Skeletal muscle satellite cell (primary cell): ENCODE results near the gene KLF15.

Experiments used
- H3K27me3 ChIP-seq: 2 replicates; pipeline ENCODE4 v1.7.0; 2013; ENCODE audit warnings: low read length; ENCODE audit not compliant: control insufficient read depth, insufficient read depth
- H3K36me3 ChIP-seq: 2 replicates; pipeline ENCODE4 v1.7.0; 2013; ENCODE audit warnings: mild to moderate bottlenecking, control low read depth, low read length; ENCODE audit not compliant: insufficient read depth
- H3K4me1 ChIP-seq: 2 replicates; pipeline ENCODE4 v1.7.0; 2013; ENCODE audit warnings: low read length; ENCODE audit not compliant: control insufficient read depth, insufficient read depth
- H3K4me2 ChIP-seq: 2 replicates; pipeline ENCODE4 v1.7.0; 2013; ENCODE audit warnings: mild to moderate bottlenecking, low read length
- H3K4me3 ChIP-seq: 2 replicates; pipeline ENCODE4 v1.7.0; 2013; ENCODE audit warnings: low read length
- H3K9ac ChIP-seq: 2 replicates; pipeline ENCODE4 v1.7.0; 2013; ENCODE audit warnings: mild to moderate bottlenecking, low read depth, low read length, moderate library complexity
- H3K9me3 ChIP-seq: replicated peaks from 2 replicates; pipeline ENCODE4 v1.7.0; 2013; ENCODE audit warnings: mild to moderate bottlenecking, control low read depth, low read length

The KLF15 gene

DNA sequence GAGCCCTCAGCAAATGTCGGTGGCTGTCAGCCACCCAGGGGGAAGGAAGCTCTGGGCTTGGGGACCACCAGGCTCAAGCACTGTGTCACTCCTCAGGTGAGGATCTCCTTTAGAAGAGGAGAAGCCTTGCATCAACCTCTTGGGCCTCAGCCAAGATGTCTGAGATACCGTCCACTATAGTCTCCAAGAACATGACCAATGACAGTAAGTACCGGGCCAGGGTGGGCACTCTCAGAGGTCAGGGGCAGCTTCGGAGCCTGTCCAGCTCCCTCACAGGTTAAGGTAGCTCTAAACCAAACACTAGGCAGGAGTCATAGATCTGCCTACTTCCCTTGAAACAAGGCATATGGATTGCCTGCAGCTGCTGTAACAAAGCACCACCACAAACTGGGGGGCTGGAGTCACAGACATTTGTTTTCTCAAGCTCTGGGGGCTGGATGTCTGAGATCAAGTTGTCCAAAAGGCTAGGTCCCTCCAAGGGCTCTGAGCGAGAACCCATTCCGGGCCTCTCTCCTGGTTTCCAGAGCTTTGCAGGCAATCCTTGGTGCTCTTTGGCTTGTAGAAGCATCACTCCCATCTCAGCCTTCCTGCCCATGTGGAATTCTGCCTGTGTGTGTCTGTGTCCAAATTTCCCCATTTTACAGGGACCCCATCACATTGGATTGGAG is 38.8 kb upstream of the KLF15 start:
- no peak overlapping the region for H3K4me3 ChIP-seq
- H3K4me2 ChIP-seq, result no peak overlapping the region
- peaks cover 57% of the 10 kb centered on the region for H3K27me3 ChIP-seq
- H3K36me3 ChIP-seq, result no peaks in the 10 kb centered on the region
- peaks cover 3% of the 10 kb centered on the region for H3K4me1 ChIP-seq
- H3K9me3 ChIP-seq, result no peaks in the 10 kb centered on the region
- no peak overlapping the region for H3K9ac ChIP-seq

DNA sequence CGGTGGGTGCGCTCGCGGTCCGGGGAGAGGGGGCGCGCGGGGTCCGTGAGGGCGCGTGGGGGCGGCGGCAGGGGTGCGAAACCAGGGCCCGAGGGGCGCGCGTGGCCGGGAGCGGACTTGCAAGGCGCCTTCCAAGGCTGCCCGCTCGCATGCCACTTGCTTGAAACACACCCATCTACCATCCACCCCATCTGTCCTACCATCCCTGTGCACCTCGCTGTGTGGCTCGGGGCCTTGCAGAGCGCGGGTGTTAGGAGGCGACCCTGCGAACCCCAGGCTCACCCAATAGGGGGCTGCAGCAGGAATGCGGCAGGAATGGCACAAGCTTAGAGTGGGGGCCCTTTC is 37.7 kb upstream of the KLF15 start:
- Histone ChIP-seq H3K36me3 (no peaks in the 10 kb centered on the region), H3K4me2 (peak overlapping the region; percentile 44), H3K27me3 (peaks cover 67% of the 10 kb centered on the region), H3K4me1 (peaks cover 3% of the 10 kb centered on the region), H3K9me3 (no peaks in the 10 kb centered on the region), H3K4me3 (no peak overlapping the region), H3K9ac (no peak overlapping the region)

DNA sequence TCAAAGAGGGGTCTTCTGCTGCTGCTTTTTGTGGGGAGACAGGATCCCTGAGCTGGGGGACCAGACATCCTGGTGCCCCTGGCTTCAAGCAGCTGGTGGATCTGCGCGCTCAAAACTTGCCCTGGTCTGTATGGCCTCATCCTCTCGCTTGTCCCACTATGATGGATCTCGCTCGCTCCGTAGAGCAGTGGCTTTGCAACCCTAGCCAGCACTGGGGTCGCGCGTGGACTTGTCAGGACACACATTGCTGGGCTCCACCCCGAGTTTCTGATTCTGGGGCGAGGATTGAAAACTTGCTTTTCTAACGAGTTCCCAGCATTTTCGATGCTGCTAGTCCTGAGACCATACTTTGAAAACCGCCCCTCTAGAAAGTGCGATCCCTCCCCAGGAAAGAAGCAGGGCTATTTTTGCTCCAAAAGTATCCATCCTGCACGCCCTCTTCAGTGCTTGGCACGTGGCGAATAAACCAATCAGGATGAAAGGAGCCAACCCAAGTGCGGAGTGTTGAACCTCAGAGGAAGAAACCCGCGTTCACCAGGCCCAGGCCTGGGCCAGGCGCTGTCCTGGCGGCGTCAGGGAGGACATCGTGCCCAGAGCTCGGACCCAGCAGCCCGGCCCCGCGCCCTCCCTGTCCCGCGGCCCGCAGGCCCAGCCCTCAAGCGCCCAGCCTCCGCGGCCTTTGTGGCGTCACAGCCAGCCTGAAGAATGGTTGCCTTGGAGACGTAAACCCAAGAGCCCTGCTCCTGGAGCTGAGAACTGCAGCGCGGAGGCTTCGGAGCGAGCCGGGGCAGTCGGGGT is 37.2 kb upstream of the KLF15 start, which contains the start of gene CFAP100:
CFAP100 (plus strand) TSS at position 731 of the 798 bp plus-strand sequence. CDS start 1,092 bp downstream, outside the sequence.
- H3K36me3 ChIP-seq, result no peaks in the 10 kb centered on the region
- peak within 1 kb of the TSS; percentile 44 for H3K4me2 ChIP-seq
- H3K4me3 ChIP-seq, result no peak within 1 kb of the TSS
- H3K27me3 ChIP-seq, result peaks cover 69% of the 10 kb centered on the region
- no peak within 1 kb of the TSS for H3K9ac ChIP-seq
- H3K4me1 ChIP-seq, result peaks cover 6% of the 10 kb centered on the region
- no peaks in the 10 kb centered on the region for H3K9me3 ChIP-seq

DNA sequence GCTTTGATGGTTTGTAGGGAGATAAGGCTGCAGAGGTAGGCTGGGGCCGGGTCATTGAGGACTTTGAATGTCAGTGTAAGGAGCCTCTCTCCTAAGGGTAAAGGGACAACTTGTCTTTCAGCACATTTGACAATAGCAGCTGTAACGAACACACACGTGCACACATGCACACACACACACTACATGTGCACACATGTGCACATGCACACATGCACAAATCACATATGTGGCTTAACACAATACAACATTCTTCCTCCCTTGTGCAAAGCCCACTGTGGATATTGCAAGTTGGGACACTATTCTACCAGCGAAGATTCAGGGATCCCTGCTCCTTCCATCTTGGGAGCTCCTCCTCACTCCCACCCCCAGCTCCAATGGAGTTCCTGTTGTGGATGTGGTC is 36.4 kb upstream of the KLF15 start:
- Histone ChIP-seq H3K4me2 (no peak overlapping the region), H3K9ac (no peak overlapping the region), H3K4me1 (peaks cover 11% of the 10 kb centered on the region), H3K4me3 (no peak overlapping the region), H3K9me3 (no peaks in the 10 kb centered on the region), H3K36me3 (no peaks in the 10 kb centered on the region), H3K27me3 (peaks cover 69% of the 10 kb centered on the region)

DNA sequence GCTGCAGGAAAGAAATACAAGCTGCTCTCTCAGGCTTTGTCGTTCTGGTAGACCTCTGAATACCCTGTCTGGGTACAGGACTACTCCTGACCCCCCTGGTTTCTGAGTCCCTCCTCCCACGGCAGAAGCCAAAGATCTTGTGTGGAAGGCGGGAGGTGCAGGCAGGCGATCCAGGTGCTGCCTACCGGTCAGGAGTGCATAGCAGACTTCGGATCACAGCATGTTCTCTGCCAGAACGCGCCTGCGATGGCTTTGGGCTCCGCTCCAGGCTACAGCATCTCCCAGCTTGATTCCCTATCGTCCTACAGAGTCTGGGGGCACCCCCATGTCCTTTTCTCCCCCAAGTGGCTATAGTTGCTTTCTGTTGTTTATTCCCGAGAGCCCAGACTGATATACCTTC is 35.0 kb upstream of the KLF15 start:
- Histone ChIP-seq H3K4me2 (no peak overlapping the region), H3K9me3 (no peaks in the 10 kb centered on the region), H3K27me3 (peaks cover 69% of the 10 kb centered on the region), H3K4me3 (no peak overlapping the region), H3K4me1 (peaks cover 11% of the 10 kb centered on the region), H3K36me3 (no peaks in the 10 kb centered on the region), H3K9ac (no peak overlapping the region)

DNA sequence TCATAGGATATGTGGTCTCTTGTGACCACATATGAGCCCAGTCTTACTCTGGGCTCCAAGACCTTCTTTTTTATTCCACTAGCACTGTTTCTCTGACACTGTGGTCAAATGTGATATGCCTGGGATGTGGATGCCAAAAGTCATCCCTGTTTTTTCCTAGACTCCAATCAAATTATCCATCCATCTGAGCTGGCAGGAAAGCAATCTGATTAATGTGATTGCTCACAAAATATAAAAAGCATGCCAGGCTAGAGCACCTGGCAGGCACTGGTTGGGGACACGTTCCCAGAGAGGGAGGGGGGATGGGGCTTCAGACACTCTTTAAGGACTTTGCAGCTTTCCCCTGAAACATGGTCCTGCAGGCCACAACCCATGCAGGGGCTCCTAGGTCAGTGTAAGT is 34.4 kb upstream of the KLF15 start:
- H3K4me1 ChIP-seq, result peaks cover 11% of the 10 kb centered on the region

DNA sequence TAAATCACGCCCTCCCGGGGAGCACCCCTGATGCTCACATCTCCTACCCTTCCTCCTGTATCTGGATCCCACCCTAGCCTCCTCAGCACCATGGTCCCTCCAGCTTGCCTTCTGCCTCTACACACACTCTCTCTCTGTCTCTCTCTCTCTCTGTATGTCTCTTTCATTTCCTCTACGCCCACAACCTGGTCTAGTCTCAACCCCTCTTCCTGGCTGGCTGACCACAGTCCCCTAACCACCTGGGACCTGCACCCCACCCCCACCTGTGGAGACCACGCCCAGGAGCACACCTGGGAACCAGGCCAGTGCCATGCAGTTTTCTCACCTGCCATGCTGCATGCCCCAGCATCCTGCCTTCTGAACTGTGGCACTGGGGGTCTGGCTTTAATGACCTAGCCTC is 33.5 kb upstream of the KLF15 start:
- H3K9ac ChIP-seq, result no peak overlapping the region
- H3K27me3 ChIP-seq, result peaks cover 61% of the 10 kb centered on the region
- no peaks in the 10 kb centered on the region for H3K9me3 ChIP-seq
- no peak overlapping the region for H3K4me3 ChIP-seq
- peaks cover 11% of the 10 kb centered on the region for H3K4me1 ChIP-seq
- no peak overlapping the region for H3K4me2 ChIP-seq
- no peaks in the 10 kb centered on the region for H3K36me3 ChIP-seq

More for the DNA sequence above, 34.4 kb upstream of the KLF15 start:
- Histone ChIP-seq H3K4me3 (no peak overlapping the region), H3K4me2 (no peak overlapping the region), H3K27me3 (peaks cover 69% of the 10 kb centered on the region), H3K9ac (no peak overlapping the region), H3K9me3 (no peaks in the 10 kb centered on the region), H3K36me3 (no peaks in the 10 kb centered on the region)

DNA sequence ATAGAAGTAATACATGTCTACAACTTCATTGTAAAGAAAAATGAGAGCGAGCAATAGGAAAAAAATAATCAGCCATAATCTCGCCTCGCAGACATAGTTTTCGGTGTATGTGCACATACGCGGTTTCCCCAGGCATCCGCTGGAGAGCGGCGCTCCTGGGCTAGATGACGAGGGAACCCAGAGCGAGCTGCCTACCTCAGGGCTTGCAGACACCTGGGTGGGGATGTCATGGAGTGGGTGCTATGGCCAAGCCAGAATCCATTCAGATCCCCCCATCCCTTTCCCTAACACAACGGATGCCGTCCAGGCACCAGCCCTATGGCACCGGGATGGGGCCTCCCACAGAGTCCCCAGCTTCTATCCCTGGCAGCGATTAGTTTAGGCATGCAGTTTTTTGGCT is 33.0 kb upstream of the KLF15 start:
- no peak overlapping the region for H3K4me2 ChIP-seq
- H3K27me3 ChIP-seq, result peaks cover 57% of the 10 kb centered on the region
- no peak overlapping the region for H3K4me3 ChIP-seq

DNA sequence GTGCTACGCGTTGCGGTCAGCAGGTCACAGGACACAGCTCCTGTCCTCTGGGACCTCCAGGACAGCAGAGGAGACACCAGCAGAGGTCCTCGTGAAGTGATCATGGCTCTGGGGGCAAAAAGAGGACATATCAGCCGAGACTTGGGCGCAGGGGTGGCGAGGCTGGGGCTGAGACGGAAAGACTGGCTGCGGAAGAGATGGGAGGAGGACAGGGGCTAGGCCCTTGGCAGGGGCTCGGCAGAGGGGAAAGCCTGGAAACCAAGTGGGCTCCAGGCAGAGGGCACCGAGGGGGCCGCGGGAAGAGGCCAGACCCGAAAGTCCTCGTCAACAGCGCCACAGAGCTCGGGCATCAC is 32.6 kb upstream of the KLF15 start:
- H3K4me2 ChIP-seq, result peak overlapping the region; percentile 89
- no peak overlapping the region for H3K9ac ChIP-seq
- H3K36me3 ChIP-seq, result no peaks in the 10 kb centered on the region
- peaks cover 11% of the 10 kb centered on the region for H3K4me1 ChIP-seq
- peaks cover 56% of the 10 kb centered on the region for H3K27me3 ChIP-seq
- no peaks in the 10 kb centered on the region for H3K9me3 ChIP-seq
- peak overlapping the region; percentile 68 for H3K4me3 ChIP-seq

More for the DNA sequence above, 33.0 kb upstream of the KLF15 start:
- Histone ChIP-seq H3K9ac (no peak overlapping the region), H3K4me1 (peaks cover 11% of the 10 kb centered on the region), H3K9me3 (no peaks in the 10 kb centered on the region), H3K36me3 (no peaks in the 10 kb centered on the region)

DNA sequence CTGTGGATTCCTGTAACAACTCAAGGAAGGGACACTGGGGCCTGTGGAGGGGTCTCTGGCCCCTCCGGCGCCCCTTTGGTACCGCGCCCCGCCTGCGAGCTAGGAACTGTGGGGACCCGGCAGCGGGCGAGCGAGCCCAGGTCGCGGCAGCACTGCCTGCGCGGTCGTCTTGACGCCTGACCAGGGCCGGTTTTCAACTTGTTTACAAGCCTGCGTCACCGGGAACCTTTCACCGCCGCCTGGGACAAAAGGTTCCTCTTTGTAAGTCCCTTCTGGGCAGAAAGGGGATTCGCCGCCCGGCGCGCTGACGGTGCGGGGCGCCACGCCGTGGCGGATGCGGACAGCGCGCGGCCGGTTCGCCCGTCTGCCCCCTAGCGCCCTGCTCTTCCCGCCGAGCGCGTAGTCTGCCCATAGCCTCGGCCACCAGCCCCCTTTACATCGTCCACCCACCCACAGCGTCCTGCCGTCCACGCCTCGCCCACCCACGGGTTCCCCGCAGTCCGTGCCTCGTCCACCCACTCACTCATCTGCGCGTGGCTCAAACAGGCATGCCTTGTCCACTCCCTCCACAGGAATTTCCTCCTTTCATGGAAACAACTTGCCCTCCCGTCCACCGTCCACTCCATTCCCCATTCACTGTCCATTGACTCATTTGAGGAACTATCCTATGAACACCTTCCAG is 32.0 kb upstream of the KLF15 start:
- Histone ChIP-seq H3K36me3 (no peaks in the 10 kb centered on the region), H3K9me3 (no peaks in the 10 kb centered on the region), H3K4me3 (peak overlapping the region; percentile 68), H3K9ac (peak overlapping the region; percentile 84), H3K27me3 (peaks cover 51% of the 10 kb centered on the region), H3K4me1 (peaks cover 9% of the 10 kb centered on the region), H3K4me2 (peak overlapping the region; percentile 89)

DNA sequence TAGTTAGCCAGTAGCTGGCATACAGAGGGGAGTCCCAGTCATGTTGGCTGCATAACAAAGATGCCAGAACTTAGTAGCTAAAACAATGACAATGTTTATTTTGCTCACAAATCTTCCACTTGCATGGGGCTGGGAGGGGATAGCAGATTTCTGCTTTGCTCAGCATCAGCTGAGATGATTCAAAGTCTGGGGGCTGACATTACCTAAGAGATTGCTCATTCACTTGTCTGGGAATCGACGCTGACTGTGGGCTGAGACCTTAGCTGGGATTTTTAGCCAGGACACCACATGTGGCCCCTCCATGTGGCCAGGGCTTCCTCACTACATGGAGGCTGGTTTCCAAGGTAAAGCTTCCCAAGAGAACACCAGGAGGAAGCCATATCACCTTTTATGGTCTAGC is 24.8 kb upstream of the KLF15 start:
- no peaks in the 10 kb centered on the region for H3K9me3 ChIP-seq
- H3K36me3 ChIP-seq, result no peaks in the 10 kb centered on the region
- H3K4me3 ChIP-seq, result no peak overlapping the region
- H3K9ac ChIP-seq, result no peak overlapping the region
- H3K27me3 ChIP-seq, result peaks cover 23% of the 10 kb centered on the region
- no peaks in the 10 kb centered on the region for H3K4me1 ChIP-seq
- no peak overlapping the region for H3K4me2 ChIP-seq
